ENCODE results near the gene MMD.
A peak's percentile ranks its signal among the peaks of the same experiment; 100 is the strongest.
"Not testable (repeated sequence)": the region's sequence is repeated elsewhere in the genome, so short reads cannot be mapped to it uniquely, and the experiment has no call there.

The MMD gene

DNA sequence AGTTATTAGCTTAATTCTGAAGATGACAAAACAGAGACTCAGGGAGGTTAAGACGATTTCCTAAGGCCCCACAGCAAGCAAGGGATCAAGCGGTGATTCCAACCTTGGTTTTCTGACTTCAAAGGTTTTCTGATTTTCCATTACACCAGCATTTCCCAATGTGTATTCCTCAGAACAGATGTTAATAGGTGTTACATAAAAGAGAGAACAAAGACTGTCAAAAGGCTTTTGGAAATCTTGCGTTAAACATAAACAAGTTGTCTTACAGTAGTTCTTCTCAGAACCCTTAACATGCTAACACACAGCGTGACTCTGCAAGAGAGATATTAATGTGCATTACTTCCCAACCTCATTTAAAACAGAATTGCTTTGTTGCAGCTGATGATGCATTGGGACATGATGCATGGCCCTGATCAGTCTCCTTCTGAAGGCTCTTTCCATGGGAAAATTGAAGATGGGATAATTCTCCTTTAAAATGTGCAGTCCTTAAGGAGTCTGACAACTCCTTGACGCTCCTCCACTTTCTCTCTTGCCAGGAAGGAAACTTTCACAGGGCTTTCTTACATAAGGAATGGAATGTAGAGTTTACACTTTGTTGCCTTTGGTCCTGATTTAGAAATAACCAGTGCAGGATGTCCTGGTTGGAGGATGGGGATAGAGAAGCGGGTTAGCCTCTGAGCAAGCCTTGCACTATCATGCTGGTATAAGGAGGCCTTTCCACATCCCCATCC, 21.5 kb upstream of the MMD start:
- no peak for DNase-seq

DNA sequence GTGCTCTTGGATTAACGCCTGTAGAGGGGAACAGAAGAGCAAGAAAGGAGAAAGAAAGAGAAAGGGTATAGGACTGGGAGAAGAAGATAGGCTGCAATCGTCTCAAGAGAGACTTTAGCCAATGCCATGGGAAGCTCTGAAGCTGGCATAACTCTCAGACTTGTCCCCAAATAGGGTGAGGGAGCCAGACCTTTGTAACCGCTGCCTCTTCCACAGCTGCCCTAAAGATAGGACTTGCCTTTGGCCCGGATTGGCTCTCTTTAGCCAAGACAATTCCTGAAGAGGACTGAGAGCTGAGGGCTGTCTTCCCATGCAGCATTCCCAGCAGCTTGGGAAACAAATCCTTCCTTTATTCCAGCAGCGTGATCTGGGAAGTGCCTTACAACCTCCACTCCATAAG, 20.8 kb upstream of the MMD start:
- DNase-seq = no peak

DNA sequence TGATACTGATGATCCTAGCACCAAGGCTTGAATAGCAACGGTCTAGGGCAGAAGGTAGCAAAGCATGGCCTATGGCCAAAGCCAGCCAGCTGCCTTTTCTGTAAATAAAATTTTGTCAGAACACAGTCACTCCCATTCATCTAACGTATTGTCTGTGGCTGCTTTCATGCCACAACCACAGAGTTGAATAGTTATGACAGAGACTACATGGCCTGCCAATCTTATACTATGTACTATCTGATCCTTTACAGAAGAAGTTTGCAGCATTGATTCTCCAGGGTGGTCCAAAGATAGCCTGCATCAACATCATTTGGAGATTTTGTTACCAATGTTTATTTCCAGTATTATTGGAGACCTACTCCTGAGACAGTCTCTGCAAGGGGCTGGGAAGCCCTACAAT, 19.9 kb upstream of the MMD start:
- no peak for DNase-seq

DNA sequence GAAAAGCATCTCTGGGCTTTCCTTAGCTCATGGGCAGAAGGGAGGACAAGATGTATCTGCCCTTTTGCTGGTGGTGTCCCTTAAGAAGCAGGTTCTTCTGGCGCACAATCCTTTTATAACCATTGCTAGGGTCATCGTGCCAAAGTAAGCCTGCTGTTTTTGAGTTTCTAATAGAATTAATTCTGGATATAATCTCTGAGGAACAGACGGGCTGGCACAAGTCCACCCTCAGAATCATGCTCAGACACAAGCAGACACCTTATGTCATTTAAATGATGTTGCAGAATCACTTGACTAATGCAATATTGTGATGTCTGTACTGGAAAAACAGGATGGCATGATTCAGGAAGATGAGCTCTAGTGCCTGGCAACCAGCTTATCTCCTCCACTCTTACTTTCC, 18.8 kb upstream of the MMD start:
- DNase-seq = no peak

DNA sequence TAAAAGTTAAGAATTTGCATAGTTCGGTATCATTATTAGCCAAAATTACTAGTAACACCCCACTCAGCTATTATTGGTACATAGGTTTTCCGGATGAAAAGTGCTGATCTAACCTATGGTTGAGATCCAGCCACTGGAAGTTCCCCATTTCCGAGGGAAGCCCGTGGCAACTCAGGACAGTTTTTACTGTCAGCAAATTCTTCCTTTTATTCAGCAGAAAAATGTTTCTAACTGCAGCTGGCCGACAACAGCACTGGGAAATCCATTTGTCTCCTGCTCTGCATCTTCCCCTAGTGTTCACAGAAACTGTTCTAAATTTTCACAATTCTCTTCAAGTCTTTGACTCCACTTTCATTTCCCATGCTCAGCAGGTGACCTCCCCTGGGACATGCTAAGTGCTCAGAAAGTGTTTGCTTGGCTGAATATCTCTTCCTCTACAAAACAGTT, 15.5 kb upstream of the MMD start:
- DNase-seq = no peak

DNA sequence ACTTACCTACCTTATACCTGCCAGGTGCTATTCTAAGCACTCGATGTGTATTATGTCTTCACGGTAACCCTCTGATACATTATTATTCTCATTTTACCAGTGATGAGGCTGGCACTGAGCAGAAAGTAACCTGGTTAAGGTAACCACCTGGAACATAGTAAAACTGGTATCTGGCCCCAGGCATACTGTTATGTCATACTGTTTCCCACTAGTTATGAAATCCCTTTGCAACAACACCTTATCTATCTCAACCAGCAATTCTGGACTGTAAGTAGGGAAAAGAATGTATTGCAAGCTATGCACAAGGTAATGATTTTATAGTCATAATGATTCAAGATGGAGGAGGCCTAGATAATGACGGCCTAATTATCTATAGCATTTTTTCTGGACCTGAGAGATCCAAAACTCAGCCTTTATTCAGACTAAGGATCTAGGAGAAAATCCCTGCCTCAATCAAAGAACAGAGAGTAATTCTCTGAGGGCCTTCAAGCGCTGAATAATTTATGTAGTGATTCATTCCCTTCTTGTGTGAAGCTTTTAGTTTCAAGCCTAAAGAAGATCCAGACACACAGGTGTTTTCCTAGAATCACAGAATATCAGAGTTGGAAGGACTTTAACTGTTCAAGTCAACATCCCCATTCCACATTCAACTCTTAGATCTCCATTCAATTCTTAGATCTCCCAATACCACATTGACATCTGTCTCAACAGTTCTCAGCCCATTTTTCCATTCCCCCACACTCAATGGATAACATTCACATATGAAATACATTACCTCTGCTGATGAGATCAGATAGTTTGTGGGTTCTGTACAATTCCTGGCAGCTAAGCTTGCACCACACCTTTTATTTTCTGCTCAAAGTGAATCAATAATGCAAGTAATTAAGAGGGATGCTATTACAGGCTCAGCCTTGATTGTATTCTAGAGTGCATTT, 14.9 kb upstream of the MMD start:
- no peak for DNase-seq

DNA sequence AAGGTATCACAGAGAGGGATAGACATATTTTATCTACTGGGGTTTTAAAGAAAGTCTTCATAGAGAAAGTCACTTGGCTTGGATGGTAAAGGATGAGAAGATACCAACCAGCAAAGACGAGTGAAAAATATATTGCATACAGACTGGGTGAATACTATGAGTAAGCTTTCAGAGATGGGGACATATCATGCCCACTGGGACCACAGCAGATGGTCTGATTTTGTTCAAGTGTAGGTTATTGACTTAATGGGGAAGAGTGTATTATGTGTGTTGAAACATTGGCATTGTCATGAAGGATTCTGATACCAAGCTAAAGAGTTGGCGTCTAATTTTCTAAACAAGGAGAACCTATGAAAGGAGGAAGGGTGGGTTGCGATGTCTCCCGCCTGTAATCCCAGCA, 13.8 kb upstream of the MMD start:
- DNase-seq = no peak

DNA sequence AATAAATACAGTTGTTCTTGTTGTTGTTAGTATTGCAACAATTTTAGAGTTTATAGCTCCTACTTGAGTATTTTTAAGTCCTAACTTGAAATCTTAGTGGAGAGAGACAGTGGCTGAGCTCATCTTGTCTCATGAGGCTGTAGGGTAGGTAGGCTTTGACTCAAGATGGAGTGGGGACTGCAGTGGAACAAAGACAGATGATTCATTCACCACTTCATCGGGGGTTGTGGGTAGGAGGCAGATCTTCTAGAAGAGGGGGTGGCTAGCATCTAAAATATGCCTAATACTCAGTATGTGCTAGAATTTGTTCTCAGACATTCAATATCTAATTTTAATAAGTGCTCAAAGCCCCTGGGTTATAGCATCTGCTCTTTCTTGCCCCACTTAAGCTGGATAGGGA, 13.1 kb upstream of the MMD start:
- no peak for DNase-seq

DNA sequence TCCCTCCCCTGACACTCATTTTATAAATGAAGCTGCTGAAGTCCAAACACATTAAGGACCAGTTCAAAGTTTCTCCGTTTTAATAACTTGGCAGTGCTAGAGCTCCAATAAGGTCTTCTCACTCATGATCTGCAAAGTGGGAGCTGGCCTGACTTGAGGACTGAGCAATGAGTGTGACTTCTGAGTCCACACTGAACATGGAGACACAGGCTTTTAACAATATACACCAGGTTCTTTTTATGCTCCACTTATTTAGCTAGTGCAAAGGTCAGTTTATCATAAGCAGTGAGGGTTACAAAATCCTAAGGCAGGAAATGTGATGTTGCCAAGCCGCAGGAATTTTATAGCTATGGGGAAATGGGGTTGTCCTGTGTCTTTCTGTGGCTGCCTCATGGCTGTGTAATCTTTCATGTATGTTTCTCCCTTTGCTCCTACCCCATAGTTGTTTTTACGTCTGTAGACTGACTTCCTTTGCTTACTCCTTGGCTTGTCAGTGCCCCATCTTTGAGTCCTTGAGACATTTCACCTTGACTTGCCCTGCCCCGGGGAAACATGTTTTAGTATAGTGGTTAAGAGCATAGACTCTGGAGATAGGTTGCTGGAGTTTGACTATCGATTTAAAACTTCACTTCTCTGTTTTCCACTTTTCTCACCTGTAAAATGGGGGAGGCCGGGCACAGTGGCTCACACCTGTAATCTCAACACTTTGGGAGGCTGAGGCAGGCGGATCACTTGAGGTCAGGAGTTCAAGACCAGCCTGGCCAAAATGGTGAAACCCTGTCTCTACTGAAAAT, 12.2 kb upstream of the MMD start:
- DNase-seq = peak; percentile 62

DNA sequence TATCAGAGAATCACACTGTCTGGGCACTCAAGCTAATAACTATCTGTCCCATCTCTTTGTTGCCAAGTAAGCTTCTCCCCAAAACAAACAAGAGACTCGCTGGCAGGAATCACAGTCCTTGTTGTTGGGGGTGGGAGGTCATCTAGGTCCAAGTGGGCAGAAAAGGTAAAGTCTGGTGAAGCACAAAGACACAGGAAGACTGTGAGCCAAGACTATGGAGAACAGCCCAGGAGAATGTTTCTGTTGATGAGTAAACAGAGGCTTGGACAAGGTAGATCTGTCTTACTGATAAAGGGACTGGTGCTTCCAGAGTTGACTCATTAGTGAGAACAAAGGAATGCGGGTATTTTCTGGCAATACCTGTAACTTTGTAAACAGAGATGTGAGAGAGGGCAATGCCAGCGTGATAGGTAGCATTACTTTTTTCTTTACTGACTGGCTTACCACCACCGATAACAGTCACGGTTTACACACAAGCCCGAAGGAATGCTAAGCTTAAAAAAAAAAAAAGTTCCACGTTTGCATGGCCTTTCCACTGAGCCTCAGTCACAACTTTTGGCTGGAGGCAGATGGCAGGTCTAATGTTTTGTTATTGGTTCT, 11.5 kb upstream of the MMD start:
- no peak for DNase-seq

DNA sequence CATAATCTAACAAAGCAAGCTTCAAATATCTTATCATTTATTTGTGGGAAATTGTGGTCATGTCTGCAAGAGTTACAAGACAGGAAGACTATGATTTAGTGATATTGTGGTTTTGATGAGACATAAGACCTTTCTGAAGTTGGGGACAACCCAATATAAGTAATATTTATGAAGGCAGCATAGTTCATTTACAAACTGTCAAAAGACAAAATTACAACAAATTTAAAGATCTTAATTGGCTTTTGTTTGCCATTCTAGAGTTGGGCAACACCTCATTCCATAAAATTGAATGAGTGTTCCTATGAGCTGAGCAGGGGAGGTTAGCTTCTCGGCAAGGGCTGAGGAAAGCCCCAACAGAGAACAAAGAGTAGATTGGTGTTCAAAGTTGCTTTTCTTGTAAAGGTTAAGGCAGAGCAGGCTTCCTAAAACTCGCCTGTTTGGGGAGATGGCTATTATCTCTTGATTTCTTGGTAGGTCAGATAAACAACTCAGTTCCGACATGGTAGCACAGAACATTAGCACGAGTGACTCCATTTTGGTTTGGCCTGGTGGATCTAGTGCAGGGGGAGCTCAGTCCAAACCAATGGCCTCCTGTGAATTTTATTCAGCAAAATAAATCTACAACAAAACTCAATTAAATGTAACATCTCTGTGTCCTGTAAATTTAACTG, 10.9 kb upstream of the MMD start:
- DNase-seq = no peak

DNA sequence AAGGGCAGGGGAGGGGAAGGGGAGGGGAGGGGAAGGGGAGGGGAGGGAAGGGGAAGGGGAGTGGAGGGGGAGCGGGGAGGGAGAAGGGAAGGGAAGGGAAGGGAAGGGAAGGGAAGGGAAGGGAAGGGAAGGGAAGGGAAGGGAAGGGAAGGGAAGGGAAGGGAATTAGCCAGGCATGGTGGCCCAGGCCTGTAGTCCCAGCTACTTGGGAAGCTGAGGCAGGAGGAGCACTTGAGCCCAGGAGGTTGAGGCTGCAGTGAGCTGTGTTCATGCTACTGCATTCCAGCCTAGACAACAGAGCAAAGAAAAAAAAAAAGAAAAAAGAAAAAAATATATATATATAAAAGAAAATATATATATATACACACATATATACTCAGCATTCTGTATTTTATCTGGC, 10.3 kb upstream of the MMD start:
- not testable (repeated sequence) for DNase-seq

DNA sequence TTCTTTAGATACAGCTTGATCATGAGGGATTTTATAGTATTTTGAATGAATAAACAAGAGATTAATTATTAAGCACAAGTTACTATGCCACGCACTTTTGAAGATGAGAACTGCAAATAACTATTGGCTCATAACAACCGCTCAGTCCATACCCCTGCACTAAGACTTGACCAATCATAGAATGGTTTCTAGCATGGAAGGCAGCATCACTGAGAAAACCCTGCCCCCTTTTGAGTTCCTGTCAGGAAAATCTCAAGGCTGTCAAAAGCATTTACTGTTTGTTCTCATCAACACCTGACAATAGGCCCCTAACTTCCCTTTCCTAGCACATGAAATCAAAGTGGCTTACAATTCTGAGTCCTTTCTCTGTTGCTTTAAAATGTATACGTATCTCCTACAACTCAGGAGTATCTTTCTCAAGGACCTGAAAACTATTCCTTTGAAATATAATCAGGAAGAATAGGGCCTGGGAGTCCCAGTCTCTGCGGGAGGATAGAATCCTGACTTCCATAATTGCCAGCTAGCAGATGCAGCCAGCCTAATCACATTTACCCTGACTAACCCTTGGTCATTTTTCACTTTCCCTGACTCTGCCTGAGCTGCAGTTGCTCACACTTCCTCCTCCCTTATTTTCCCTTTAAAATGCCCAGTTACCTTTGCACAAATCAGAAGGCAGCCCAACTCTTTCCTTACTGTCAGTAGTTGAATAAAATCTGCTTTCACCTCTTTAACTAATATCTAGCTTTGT, 9.1 kb upstream of the MMD start:
- DNase-seq = no peak

DNA sequence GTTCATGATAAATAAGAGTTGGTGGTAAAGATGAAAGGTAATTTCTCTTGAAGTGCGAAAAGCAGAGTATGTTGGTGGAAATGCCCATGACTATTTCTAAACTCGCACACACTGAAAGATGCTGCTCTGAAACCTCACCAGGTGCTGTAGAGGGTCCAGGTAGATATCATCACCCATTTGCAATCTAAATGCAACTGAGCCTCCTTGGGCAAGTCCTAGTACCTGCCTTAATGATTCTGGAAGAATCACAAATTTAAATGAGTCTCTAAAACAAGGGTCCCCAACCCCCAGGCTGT, 5.9 kb upstream of the MMD start:
- DNase-seq = no peak

DNA sequence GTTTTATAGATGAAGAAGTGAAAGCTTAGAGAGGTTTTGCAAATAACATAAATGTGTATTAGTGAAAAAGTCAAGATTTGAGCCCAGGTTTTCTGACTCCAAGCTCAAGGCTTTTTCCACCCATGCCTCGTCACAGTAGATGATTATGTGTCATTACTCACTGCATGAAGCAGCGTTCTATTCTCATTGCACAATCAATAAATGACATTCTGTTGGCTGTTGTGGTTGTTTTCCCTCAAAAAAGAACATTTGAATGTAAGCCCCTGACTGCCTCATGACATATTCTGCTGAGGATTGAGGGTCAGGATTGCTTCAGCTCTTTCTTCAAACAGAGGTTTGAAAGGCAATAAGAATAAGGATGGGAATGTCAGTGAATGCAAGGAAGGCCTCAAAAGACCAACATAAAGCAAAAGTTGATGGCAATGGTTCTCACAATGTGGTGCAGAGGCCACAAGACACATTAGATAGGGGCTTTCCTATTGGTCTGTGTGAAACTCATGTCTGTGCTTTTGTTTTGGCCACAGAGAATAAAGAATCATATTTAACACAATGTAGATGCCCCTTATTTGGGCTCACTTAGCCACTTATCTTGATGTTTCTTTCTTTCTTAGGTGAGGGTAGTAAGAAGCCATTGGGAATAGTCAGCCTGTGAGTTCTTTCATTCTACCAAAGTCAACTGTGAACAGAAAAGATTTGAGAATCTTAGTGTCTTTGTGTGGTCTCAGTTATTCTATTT, 5.4 kb upstream of the MMD start:
- no peak for DNase-seq

DNA sequence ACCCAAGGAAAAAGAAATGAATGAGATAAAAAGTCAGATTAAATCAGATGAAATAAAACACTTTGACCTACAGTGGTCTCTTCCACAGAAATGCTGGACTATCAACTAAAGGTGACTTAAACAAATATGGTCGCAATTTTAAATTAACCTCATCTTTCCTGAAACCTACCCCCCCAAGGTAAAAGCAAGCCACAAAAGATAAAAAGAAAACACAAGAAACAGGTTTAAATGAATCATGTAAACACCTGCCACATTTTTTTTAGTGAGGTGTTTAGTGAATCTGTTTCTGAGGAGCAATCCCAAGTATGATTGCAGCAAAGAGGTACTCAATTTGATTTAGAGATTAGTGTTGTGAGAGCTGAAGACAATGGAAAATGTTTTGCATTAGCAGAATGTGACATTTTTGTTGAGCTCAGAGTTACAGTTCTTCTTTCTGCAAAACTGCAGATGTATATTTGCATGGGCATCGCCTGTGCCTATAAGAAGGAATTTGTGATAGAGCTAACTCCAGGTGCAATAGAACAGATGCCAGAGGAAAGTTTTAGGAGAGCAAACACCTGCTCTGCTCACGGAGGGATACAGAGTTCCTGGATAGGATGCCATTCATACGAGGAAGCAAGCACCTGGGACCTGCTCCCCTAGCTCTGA, 3.4 kb upstream of the MMD start:
- no peak for DNase-seq

DNA sequence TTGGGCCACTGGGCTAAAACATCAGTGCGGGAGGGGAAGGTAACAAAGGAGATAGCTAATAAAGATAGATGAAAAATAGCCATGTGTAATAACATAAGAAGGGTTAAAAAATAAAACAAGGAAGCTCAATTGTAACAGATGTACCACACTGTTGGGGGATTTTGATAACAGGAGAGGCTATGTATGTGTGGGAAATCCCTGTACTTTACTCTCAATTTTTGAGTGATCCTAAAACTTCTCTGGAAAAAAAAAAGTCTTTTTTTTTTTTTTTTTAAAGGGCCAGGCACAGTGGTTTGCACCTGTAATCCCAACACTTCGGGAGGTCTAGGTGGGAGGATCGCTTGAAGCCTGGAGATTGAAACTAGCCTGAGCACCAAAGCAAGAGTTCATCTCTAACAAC, 1.9 kb upstream of the MMD start:
- no peak for DNase-seq

DNA sequence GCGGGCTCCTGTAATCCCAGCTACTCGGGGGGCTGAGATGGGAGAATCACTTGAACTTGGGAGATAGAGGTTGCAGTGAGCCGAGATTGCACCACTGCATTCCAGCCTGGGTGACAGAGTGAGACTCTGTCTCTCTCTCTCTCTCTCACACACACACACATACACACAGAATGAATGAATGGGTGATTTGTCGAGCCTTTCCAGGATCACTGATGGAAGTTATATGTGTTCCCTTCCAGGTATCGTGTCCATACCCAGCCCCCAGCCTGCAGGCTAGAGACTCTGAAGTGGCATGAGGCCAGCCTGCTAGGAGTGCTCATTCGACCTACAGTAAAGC, 1.2 kb upstream of the MMD start:
- DNase-seq = not testable (repeated sequence)

DNA sequence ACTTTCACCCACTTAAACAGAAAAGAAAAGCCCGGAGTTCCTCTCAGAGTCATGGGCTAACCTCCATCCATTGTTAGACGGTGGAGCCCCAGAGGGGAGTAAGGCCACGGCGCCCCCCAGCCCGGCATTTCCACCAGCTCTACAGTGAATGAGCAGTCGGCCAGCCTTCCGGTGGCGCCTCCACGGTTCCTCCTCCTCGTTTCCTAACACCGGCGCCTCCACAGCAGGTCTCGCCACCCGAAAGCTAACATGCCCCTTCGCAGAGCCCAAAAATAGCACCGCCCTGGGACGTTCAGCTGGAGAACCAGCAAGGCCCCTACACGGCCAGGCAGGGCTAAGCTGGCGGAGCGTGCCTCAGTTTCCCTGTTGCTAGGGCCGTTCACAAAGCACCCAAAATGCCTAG, 858 bp downstream of the MMD start:
- DNase-seq = no peak

DNA sequence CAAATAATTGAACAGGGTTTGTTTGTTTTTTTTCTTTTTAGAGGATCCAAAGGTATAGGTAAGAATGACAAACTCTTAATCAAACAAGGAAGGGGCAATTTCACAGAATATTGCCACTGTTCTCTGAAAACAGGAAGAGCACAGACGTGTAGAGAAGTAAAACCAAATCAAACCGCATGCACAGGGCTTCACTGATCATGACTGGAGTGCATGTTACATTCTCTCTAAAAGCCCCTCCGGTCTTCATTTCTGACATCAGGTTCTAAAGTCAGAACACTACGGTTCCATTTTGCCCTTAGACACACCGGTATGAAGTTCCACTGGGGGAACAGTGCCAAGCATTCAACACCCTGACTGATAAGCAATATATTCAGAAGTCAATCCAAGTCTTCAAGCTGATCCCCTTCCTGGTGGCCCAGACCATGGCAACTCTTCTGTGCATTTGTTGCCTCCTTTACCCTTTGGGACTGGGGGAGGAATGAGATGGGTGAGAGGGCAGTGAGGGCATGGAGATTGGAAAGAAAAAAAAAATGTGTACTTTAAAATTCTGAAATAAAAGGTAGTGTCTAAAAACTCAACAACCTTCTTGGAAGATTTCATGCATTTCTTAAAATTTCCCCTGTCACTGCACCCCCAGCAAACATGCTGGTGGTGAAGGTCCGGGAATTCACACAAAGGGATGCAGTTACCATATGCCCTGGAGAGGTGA, 1.4 kb downstream of the MMD start:
- no peak for DNase-seq
